Measurements from ENCODE around the gene ENGASE.

DNA sequence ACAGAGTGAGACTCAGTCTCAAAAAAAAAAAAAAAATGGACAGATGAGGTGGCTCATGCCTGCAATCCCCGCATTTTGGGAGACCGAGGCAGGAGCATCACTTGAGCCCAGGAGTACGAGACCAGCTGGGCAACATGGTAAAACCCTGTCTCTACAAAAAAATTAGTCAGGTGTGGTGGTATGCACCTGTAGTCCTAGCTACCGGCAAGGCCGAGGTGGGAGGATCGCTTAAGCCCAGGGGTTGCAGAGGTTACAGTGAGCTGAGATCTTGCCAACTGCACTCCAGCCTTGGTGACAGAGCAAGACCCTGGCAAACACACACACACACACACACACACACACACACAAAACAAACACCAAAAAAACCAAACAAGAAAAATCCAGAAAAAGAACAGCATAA, 7.7 kb upstream of the ENGASE start:
- no peak for TF ChIP-seq POLR2A (IDR thresholded peaks at IDR 0.05)
- TF ChIP-seq, protein P1, sequence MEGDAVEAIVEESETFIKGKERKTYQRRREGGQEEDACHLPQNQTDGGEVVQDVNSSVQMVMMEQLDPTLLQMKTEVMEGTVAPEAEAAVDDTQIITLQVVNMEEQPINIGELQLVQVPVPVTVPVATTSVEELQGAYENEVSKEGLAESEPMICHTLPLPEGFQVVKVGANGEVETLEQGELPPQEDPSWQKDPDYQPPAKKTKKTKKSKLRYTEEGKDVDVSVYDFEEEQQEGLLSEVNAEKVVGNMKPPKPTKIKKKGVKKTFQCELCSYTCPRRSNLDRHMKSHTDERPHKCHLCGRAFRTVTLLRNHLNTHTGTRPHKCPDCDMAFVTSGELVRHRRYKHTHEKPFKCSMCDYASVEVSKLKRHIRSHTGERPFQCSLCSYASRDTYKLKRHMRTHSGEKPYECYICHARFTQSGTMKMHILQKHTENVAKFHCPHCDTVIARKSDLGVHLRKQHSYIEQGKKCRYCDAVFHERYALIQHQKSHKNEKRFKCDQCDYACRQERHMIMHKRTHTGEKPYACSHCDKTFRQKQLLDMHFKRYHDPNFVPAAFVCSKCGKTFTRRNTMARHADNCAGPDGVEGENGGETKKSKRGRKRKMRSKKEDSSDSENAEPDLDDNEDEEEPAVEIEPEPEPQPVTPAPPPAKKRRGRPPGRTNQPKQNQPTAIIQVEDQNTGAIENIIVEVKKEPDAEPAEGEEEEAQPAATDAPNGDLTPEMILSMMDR (IDR thresholded peaks at IDR 0.05): no peak
